ENCODE results near the gene DCTN5. TPM values are rescaled to one million over a fixed set of nuclear protein-coding genes. Genes with fewer than 3 reads are reported as not detected.

The DCTN5 gene
- total and polyA plus RNA-seq, 2 of the 13 experiments (the other 11 are each of a cell fraction or from before 2014, with no cell fraction given) = 105 to 207 TPM

GRCh38 chr16:23595951-23596720 is 45.1 kb upstream of the DCTN5 start, which contains the start of gene NDUFAB1 (continued):
- TF ChIP-seq THRA (CRISPR knock-in tag; IDR thresholded peaks at IDR 0.05; ENCODE audit: borderline replicate concordance) (peak; percentile 76), SAP130 (CRISPR knock-in tag; IDR thresholded peaks at IDR 0.05; ENCODE audit: low read depth) (peak; percentile 97), ZNF678 (CRISPR knock-in tag; IDR thresholded peaks at IDR 0.05) (peak; percentile 86), ZBTB26 (CRISPR knock-in tag; IDR thresholded peaks at IDR 0.05; ENCODE audit: borderline replicate concordance) (no peak; the same call in 1 of the 2 replicates), ZBTB44 (CRISPR knock-in tag; IDR thresholded peaks at IDR 0.05) (peak; percentile 77; the same call in 1 of the 2 replicates), ZNF558 (CRISPR knock-in tag; IDR thresholded peaks at IDR 0.05; ENCODE audit: borderline replicate concordance) (peak; percentile 81; the same call in 1 of the 2 replicates), MTERF4 (CRISPR knock-in tag; IDR thresholded peaks at IDR 0.05) (0 out of 2 replicates have a peak, but pooled peaks have one; percentile 90), HBP1 (CRISPR knock-in tag; IDR thresholded peaks at IDR 0.05; ENCODE audit: low read depth) (peak; percentile 95), ZNF10 (CRISPR knock-in tag; IDR thresholded peaks at IDR 0.05; ENCODE audit: borderline replicate concordance, low read depth) (0 out of 2 replicates have a peak, but pooled peaks have one; percentile 66), ZNF180 (CRISPR knock-in tag; IDR thresholded peaks at IDR 0.05; ENCODE audit: borderline replicate concordance, low read depth) (0 out of 2 replicates have a peak, but pooled peaks have one; percentile 80), ZNF343 (CRISPR knock-in tag; IDR thresholded peaks at IDR 0.05) (peak; percentile 87), ZNF335 (CRISPR knock-in tag; IDR thresholded peaks at IDR 0.05) (peak; percentile 65; the same call in 1 of the 2 replicates), TGIF2 (CRISPR knock-in tag; IDR thresholded peaks at IDR 0.05) (peak; percentile 92; the same call in 1 of the 2 replicates), TFDP2 (CRISPR knock-in tag; IDR thresholded peaks at IDR 0.05) (peak; percentile 91), BCL3 (CRISPR knock-in tag; IDR thresholded peaks at IDR 0.05) (peak; percentile 93), MYC (CRISPR knock-in tag; IDR thresholded peaks at IDR 0.05; ENCODE audit: borderline replicate concordance) (peak; percentile 98), NAIF1 (CRISPR knock-in tag; IDR thresholded peaks at IDR 0.05; ENCODE audit: borderline replicate concordance) (peak; percentile 96), ARID2 (CRISPR knock-in tag; IDR thresholded peaks at IDR 0.05; ENCODE audit: borderline replicate concordance) (peak; percentile 79; the same call in 1 of the 2 replicates)
